ENCODE data around the gene MDH2.
"Not testable (repeated sequence)": the region's sequence is repeated elsewhere in the genome, so short reads cannot be mapped to it uniquely, and the experiment has no call there.

The MDH2 gene

GRCh38 chr7:76086070-76086469 lies 38.2 kb downstream of the MDH2 start:
- Histone ChIP-seq H3K4me1 (ENCODE audit: control insufficient read depth in 2 of 2, insufficient read depth in 2 of 2, low read length in 2 of 2) (peaks cover 0 to 3% of the 10 kb centered on the region in 2 donors), H3K27me3 (ENCODE audit: control insufficient read depth in 2 of 2, insufficient read depth in 2 of 2, low read length in 2 of 2) (no peaks in the 10 kb centered on the region), H3K36me3 (ENCODE audit: control insufficient read depth in 2 of 2, insufficient read depth in 2 of 2, low read length in 2 of 2) (no peaks in the 10 kb centered on the region), H3K9me3 (ENCODE audit: control insufficient read depth in 2 of 2, low read length in 2 of 2) (no peaks in the 10 kb centered on the region), H3K27ac (ENCODE audit: low read depth in 2 of 2, low read length in 2 of 2) (no peak overlapping the region), H3K9ac (ENCODE audit: low read depth in 1 of 2, low read length in 2 of 2) (no peak overlapping the region), H3K4me3 (ENCODE audit: low read length in 2 of 2) (no peak overlapping the region)

GRCh38 chr7:76087362-76087791 lies 39.5 kb downstream of the MDH2 start:
- H3K4me1 ChIP-seq (ENCODE audit: control insufficient read depth in 2 of 2, insufficient read depth in 2 of 2, low read length in 2 of 2); H3K27me3 ChIP-seq (ENCODE audit: control insufficient read depth in 2 of 2, insufficient read depth in 2 of 2, low read length in 2 of 2); H3K36me3 ChIP-seq (ENCODE audit: control insufficient read depth in 2 of 2, insufficient read depth in 2 of 2, low read length in 2 of 2); H3K9ac ChIP-seq (ENCODE audit: low read depth in 1 of 2, low read length in 2 of 2); H3K4me3 ChIP-seq (ENCODE audit: low read length in 2 of 2); H3K9me3 ChIP-seq (ENCODE audit: control insufficient read depth in 2 of 2, low read length in 2 of 2): not testable (repeated sequence)
- peak overlapping the region; percentile 32 to 51 for H3K27ac ChIP-seq (ENCODE audit: low read depth in 2 of 2, low read length in 2 of 2)

GRCh38 chr7:76089865-76090475 lies 42.1 kb downstream of the MDH2 start:
- H3K4me3 ChIP-seq (ENCODE audit: low read length in 2 of 2) = no peak overlapping the region
- peaks cover 0 to 3% of the 10 kb centered on the region in 2 donors for H3K4me1 ChIP-seq (ENCODE audit: control insufficient read depth in 2 of 2, insufficient read depth in 2 of 2, low read length in 2 of 2)
- H3K9ac ChIP-seq (ENCODE audit: low read depth in 1 of 2, low read length in 2 of 2) = no peak overlapping the region
- no peaks in the 10 kb centered on the region for H3K36me3 ChIP-seq (ENCODE audit: control insufficient read depth in 2 of 2, insufficient read depth in 2 of 2, low read length in 2 of 2)
- no peaks in the 10 kb centered on the region for H3K9me3 ChIP-seq (ENCODE audit: control insufficient read depth in 2 of 2, low read length in 2 of 2)
- no peak overlapping the region for H3K27ac ChIP-seq (ENCODE audit: low read depth in 2 of 2, low read length in 2 of 2)
- H3K27me3 ChIP-seq (ENCODE audit: control insufficient read depth in 2 of 2, insufficient read depth in 2 of 2, low read length in 2 of 2) = no peaks in the 10 kb centered on the region

- Histone ChIP-seq H3K4me3 (ENCODE audit: low read length in 2 of 2) (no peak overlapping the region), H3K27me3 (ENCODE audit: control insufficient read depth in 2 of 2, insufficient read depth in 2 of 2, low read length in 2 of 2) (no peaks in the 10 kb centered on the region), H3K36me3 (ENCODE audit: control insufficient read depth in 2 of 2, insufficient read depth in 2 of 2, low read length in 2 of 2) (no peaks in the 10 kb centered on the region), H3K27ac (ENCODE audit: low read depth in 2 of 2, low read length in 2 of 2) (no peak overlapping the region), H3K9me3 (ENCODE audit: control insufficient read depth in 2 of 2, low read length in 2 of 2) (no peaks in the 10 kb centered on the region), H3K9ac (ENCODE audit: low read depth in 1 of 2, low read length in 2 of 2) (no peak overlapping the region), H3K4me1 (ENCODE audit: control insufficient read depth in 2 of 2, insufficient read depth in 2 of 2, low read length in 2 of 2) (peaks cover 0 to 3% of the 10 kb centered on the region in 2 donors)
Measured at GRCh38 chr7:76091506-76091905, 43.6 kb downstream of the MDH2 start.

- not testable (repeated sequence) for H3K36me3 ChIP-seq (ENCODE audit: control insufficient read depth in 2 of 2, insufficient read depth in 2 of 2, low read length in 2 of 2); H3K4me3 ChIP-seq (ENCODE audit: low read length in 2 of 2); H3K27me3 ChIP-seq (ENCODE audit: control insufficient read depth in 2 of 2, insufficient read depth in 2 of 2, low read length in 2 of 2); H3K4me1 ChIP-seq (ENCODE audit: control insufficient read depth in 2 of 2, insufficient read depth in 2 of 2, low read length in 2 of 2); H3K27ac ChIP-seq (ENCODE audit: low read depth in 2 of 2, low read length in 2 of 2); H3K9ac ChIP-seq (ENCODE audit: low read depth in 1 of 2, low read length in 2 of 2); H3K9me3 ChIP-seq (ENCODE audit: control insufficient read depth in 2 of 2, low read length in 2 of 2)
Measured at GRCh38 chr7:76093531-76093930, 45.6 kb downstream of the MDH2 start.

- not testable (repeated sequence) for H3K4me3 ChIP-seq (ENCODE audit: low read length in 2 of 2); H3K27ac ChIP-seq (ENCODE audit: low read depth in 2 of 2, low read length in 2 of 2); H3K9me3 ChIP-seq (ENCODE audit: control insufficient read depth in 2 of 2, low read length in 2 of 2); H3K36me3 ChIP-seq (ENCODE audit: control insufficient read depth in 2 of 2, insufficient read depth in 2 of 2, low read length in 2 of 2); H3K9ac ChIP-seq (ENCODE audit: low read depth in 1 of 2, low read length in 2 of 2); H3K4me1 ChIP-seq (ENCODE audit: control insufficient read depth in 2 of 2, insufficient read depth in 2 of 2, low read length in 2 of 2); H3K27me3 ChIP-seq (ENCODE audit: control insufficient read depth in 2 of 2, insufficient read depth in 2 of 2, low read length in 2 of 2)
Measured at GRCh38 chr7:76094326-76094725, 46.4 kb downstream of the MDH2 start.

- Histone ChIP-seq H3K27me3 (ENCODE audit: control insufficient read depth in 2 of 2, insufficient read depth in 2 of 2, low read length in 2 of 2) (no peaks in the 10 kb centered on the region), H3K4me1 (ENCODE audit: control insufficient read depth in 2 of 2, insufficient read depth in 2 of 2, low read length in 2 of 2) (no peaks in the 10 kb centered on the region), H3K27ac (ENCODE audit: low read depth in 2 of 2, low read length in 2 of 2) (no peak overlapping the region), H3K9ac (ENCODE audit: low read depth in 1 of 2, low read length in 2 of 2) (no peak overlapping the region), H3K36me3 (ENCODE audit: control insufficient read depth in 2 of 2, insufficient read depth in 2 of 2, low read length in 2 of 2) (no peaks in the 10 kb centered on the region), H3K4me3 (ENCODE audit: low read length in 2 of 2) (no peak overlapping the region), H3K9me3 (ENCODE audit: control insufficient read depth in 2 of 2, low read length in 2 of 2) (no peaks in the 10 kb centered on the region)
Measured at GRCh38 chr7:76095908-76096307, 48.0 kb downstream of the MDH2 start.

GRCh38 chr7:76101693-76102437 lies 54.0 kb downstream of the MDH2 start:
- not testable (repeated sequence) for H3K36me3 ChIP-seq (ENCODE audit: control insufficient read depth in 2 of 2, insufficient read depth in 2 of 2, low read length in 2 of 2); H3K4me3 ChIP-seq (ENCODE audit: low read length in 2 of 2); H3K9me3 ChIP-seq (ENCODE audit: control insufficient read depth in 2 of 2, low read length in 2 of 2); H3K27ac ChIP-seq (ENCODE audit: low read depth in 2 of 2, low read length in 2 of 2); H3K27me3 ChIP-seq (ENCODE audit: control insufficient read depth in 2 of 2, insufficient read depth in 2 of 2, low read length in 2 of 2); H3K9ac ChIP-seq (ENCODE audit: low read depth in 1 of 2, low read length in 2 of 2); H3K4me1 ChIP-seq (ENCODE audit: control insufficient read depth in 2 of 2, insufficient read depth in 2 of 2, low read length in 2 of 2)

GRCh38 chr7:76103788-76104187 lies 55.9 kb downstream of the MDH2 start:
- H3K9ac ChIP-seq (ENCODE audit: low read depth in 1 of 2, low read length in 2 of 2); H3K9me3 ChIP-seq (ENCODE audit: control insufficient read depth in 2 of 2, low read length in 2 of 2); H3K4me3 ChIP-seq (ENCODE audit: low read length in 2 of 2); H3K4me1 ChIP-seq (ENCODE audit: control insufficient read depth in 2 of 2, insufficient read depth in 2 of 2, low read length in 2 of 2); H3K36me3 ChIP-seq (ENCODE audit: control insufficient read depth in 2 of 2, insufficient read depth in 2 of 2, low read length in 2 of 2); H3K27me3 ChIP-seq (ENCODE audit: control insufficient read depth in 2 of 2, insufficient read depth in 2 of 2, low read length in 2 of 2); H3K27ac ChIP-seq (ENCODE audit: low read depth in 2 of 2, low read length in 2 of 2): not testable (repeated sequence)

- not testable (repeated sequence) for H3K27me3 ChIP-seq (ENCODE audit: control insufficient read depth in 2 of 2, insufficient read depth in 2 of 2, low read length in 2 of 2); H3K9ac ChIP-seq (ENCODE audit: low read depth in 1 of 2, low read length in 2 of 2); H3K4me3 ChIP-seq (ENCODE audit: low read length in 2 of 2); H3K36me3 ChIP-seq (ENCODE audit: control insufficient read depth in 2 of 2, insufficient read depth in 2 of 2, low read length in 2 of 2); H3K27ac ChIP-seq (ENCODE audit: low read depth in 2 of 2, low read length in 2 of 2); H3K9me3 ChIP-seq (ENCODE audit: control insufficient read depth in 2 of 2, low read length in 2 of 2)
- peaks cover 2 to 14% of the 10 kb centered on the region in 2 donors for H3K4me1 ChIP-seq (ENCODE audit: control insufficient read depth in 2 of 2, insufficient read depth in 2 of 2, low read length in 2 of 2)
Measured at GRCh38 chr7:76106130-76106529, 58.2 kb downstream of the MDH2 start.
